Endothelial cell of coronary artery (primary cell): Measurements from ENCODE around the gene ARF3. TPM values are rescaled to one million over a fixed set of nuclear protein-coding genes. Genes with fewer than 3 reads are reported as not detected.

Experiments
- total RNA-seq: library from RNA; depleted of rRNA; stranded (reverse); fragments of >200 nt; gene quantifications from 2 replicates; pipeline ENCODE4 v1.2.3, GENCODE V29; 2014

Gene ARF3
- 37.4 and 38.4 TPM in 2 replicates for total RNA-seq

GRCh38 chr12:48957141-48958048 is at the start of gene ARF3:
Gene ARF3, minus strand, starts transcription at chr12:48957487. Its CDS starts 16,392 bp downstream, at chr12:48941095.

DNA sequence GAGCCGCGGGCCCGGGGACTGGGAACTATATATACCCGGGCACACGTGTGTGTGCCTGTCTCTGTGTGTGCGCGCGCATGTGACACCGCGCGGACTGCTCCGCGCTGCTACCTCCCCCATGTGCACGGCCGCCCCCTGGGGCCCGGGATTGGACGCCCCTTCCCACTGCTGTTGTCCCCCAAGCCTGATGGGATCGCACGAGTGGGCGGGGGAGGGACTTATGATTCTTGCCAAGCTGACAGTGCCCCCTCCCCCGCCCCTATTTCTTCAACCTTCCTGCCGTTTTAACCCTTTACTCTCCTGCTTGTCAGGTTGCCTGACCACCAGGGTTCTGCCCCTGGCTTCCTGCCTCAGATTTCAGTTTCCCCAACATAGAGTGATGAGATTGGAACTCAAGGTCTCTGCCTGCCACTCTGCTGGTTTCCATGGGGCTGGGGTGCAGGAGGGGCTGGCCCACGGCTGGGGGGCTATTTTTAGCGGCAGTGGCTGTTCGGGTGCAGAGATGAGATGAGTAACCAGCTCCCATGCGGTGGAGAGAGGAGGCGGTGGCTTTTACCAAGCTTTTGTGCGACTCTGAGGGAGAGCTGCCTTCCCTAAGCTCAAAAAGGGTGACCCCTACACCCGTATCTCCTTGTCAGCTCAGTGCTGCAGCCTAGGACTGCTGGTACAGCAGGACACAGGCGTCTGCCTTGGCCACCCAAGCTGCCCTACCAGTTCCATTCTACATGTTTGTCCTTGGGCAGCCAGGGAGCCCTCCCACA is 42.3 kb upstream of the ARF3 start, which contains the start of gene DDN:
Gene DDN (minus strand): TSS at position 5 of the 761 bp plus-strand sequence. CDS start 88 bp downstream, outside the sequence.

DNA sequence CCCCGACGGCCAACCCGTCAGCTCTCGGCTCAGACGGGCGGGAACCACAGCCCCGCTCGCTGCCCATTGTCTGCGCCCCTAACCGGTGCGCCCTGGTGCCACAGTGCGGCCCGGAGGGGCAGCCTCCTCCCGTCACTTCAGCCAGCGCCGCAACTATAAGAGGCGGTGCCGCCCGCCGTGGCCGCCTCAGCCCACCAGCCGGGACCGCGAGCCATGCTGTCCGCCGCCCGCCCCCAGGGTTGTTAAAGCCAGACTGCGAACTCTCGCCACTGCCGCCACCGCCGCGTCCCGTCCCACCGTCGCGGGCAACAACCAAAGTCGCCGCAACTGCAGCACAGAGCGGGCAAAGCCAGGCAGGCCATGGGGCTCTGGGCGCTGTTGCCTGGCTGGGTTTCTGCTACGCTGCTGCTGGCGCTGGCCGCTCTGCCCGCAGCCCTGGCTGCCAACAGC is 21.0 kb upstream of the ARF3 start, which contains the start of gene WNT1:
Gene WNT1 (plus strand): TSS at position 32 of the 450 bp plus-strand sequence. CDS start 329 bp downstream, at position 361.

DNA sequence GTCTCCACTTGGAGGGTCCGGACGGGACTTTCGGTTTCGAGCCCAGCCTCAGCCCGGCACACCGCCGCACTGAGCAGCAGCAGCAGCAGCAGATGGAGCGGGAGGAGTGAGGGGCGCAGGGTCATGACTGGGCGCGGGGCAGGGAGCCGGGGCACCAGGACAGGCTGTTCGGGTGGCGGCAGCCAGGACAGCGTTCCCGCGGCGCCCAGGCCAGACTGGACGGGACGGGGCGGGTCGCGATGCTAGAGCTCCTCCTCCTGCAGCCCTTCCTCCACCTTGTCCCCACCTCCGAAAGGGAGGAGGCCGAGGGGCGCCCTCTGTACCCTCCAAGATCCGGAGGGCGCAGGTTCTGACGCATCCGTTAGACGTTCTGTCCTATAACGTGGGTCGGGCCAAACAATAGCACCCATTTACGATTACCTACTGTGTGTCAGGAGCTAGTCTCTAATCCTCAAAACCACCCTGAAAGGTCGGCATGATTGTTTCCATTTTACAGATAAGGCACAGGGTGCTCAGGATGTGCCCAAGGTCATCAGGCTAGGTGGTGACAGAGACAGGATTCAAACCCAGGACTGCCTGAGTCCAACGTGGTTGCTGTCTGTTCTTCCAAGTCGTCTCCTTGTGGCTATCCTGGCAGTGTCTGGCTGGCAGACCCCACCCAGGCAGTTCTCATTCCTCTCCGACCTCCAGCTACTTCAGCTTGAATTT is 31.8 kb downstream of the ARF3 start, which contains the start of gene FKBP11:
Gene FKBP11 (minus strand): TSS at position 189 of the 708 bp plus-strand sequence. CDS start 64 bp downstream, at position 125.

Other genes starting within 250 kb of the ARF3 start
- gene CCNT1, start 240.8 kb downstream of the ARF3 start, total RNA-seq: 19.3 and 24.4 TPM in 2 replicates
- 34.6 and 55.4 TPM in 2 replicates for gene ADCY6, start 168.4 kb downstream of the ARF3 start, total RNA-seq
- gene CACNB3, start 139.0 kb downstream of the ARF3 start, total RNA-seq: 15.7 and 20.0 TPM in 2 replicates
- gene DDX23, start 105.3 kb downstream of the ARF3 start, total RNA-seq: 98.9 and 102 TPM in 2 replicates
- 1.5 and 2.9 TPM in 2 replicates for gene RND1, start 91.6 kb downstream of the ARF3 start, total RNA-seq
- gene FKBP11, start 32.0 kb downstream of the ARF3 start, total RNA-seq: 13.0 and 19.2 TPM in 2 replicates
- gene WNT10B, start 14.2 kb upstream of the ARF3 start, total RNA-seq: 0.09 TPM in 1 of 2 replicates, not detected in the other
- gene WNT1, start 20.8 kb upstream of the ARF3 start, total RNA-seq: not detected in 2 replicates
- 0.09 TPM in 2 replicates for gene DDN, start 41.9 kb upstream of the ARF3 start, total RNA-seq
- gene PRKAG1, start 61.3 kb upstream of the ARF3 start, total RNA-seq: 45.0 and 48.8 TPM in 2 replicates
- gene KMT2D, start 103.3 kb upstream of the ARF3 start, total RNA-seq: 36.2 and 58.5 TPM in 2 replicates
- gene RHEBL1, start 112.5 kb upstream of the ARF3 start, total RNA-seq: 0.94 and 2.1 TPM in 2 replicates
- gene DHH, start 137.3 kb upstream of the ARF3 start, total RNA-seq: 7.5 and 7.8 TPM in 2 replicates
- gene LMBR1L, start 153.4 kb upstream of the ARF3 start, total RNA-seq: 73.7 and 107 TPM in 2 replicates
- 1,723 and 2,063 TPM in 2 replicates for gene TUBA1B, start 173.9 kb upstream of the ARF3 start, total RNA-seq
- 928 and 1,246 TPM in 2 replicates for gene TUBA1A, start 231.6 kb upstream of the ARF3 start, total RNA-seq